Forelimb muscle (tissue), 1 donor: ENCODE measurements around the gene ZNF385B. TPM values are rescaled to one million over a fixed set of nuclear protein-coding genes. Genes with fewer than 3 reads are reported as not detected.

Source experiments
- DNase-seq: peaks from one replicate; pipeline ENCODE4 v3.0.0-alpha.2; 2013; ENCODE audit warnings: low read depth
- polyA plus RNA-seq: library from polyadenylated mRNA; unstranded; fragments of 120-200 nt; gene quantifications from one replicate; pipeline ENCODE4 v1.2.1, GENCODE V29; 2013; ENCODE audit not compliant: insufficient read length

ZNF385B gene
- polyA plus RNA-seq, 1 donor = 24.5 TPM

DNA sequence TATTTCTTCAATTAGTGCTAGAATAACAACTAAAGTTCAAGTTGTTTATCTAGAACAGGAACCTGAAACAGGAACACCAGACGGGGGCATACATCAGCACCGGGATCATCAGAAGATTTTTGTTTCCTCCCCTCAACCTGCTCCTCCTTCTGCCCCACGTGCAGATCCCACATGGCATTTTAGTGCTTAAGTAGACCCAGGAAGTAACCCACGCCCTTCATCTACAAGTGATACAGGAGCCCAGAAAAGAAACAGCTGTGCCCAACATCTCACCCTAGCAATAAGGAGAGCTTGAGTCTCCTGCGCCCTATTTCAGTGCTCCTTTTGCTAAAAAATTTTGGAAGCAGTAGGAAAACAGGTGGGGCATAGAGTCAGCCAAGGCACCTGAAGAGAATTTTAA lies 5.2 kb downstream of the ZNF385B start:
- no peak for DNase-seq

DNA sequence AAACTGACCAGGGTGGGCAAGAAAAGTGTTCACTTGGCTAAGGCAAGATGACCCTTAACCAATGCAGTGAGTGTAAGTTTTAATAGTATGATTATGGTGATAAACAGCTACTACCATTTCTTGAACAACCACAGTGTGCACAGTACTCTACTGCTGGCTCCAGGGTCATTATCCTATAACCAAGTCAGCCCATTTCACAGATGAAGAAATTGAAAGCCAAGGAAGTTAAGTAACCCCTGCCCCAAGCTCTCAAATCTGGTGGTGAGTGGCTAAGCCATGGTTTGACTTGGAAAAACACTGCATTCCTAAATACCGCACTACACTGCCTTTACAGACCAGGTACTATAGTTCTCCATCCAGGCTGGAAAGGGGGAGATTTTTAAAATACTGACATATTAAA lies 5.7 kb downstream of the ZNF385B start:
- no peak for DNase-seq

DNA sequence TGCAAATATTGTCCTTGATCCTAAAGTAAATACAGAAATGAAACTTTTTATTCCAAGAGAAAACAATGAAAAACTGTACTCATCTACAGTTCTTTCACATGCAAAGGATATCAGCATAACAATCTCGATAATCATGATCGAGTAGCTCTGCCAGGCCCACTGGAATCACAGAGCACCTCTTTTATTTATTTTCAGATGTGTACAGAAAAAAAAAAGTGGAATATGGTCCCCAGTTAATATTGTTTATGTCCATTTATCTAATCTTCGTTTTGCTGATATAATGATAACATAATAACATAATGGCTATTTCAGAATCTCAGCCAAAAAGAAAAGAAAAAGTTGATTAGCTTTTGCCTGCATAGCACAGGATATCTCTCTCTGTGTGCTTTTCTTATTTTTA lies 6.5 kb downstream of the ZNF385B start:
- no peak for DNase-seq

DNA sequence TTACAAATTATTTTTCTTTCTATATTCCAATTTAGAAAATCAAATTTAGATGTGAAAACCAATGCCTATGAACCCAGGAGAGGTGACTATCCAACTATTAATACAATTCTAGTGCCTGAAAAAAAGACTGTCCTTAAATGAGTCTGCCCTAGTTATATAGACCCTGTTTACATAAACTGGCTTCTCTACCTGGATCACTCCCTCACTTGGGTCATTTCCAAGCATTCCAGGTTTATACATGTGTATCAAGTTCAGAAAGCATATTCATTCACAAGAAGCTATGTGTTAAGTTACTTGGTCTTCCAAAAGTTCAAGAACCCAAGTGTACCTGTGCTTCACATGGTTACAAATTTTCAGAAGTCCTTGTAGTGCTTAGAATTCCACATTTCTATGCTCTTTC lies 8.3 kb downstream of the ZNF385B start:
- no peak for DNase-seq

DNA sequence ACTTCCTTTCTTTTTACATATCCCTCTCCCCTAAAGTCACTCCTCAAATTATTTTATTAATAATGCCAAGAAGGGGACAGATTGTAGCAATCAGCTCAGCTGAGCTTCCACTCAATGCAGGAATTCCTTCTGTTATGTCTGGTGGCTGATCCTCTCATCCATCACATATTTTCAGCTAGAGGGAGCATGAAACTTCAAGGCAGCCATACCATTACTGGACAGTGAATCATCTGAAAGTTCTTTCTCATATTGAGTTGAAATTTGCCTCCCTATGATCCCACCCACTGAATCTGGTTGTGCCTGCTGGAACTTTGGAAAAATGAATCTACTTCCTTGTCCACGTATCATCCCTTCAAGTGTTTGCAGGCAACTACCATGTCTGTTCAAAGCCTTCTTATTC lies 11.2 kb downstream of the ZNF385B start:
- no peak for DNase-seq

DNA sequence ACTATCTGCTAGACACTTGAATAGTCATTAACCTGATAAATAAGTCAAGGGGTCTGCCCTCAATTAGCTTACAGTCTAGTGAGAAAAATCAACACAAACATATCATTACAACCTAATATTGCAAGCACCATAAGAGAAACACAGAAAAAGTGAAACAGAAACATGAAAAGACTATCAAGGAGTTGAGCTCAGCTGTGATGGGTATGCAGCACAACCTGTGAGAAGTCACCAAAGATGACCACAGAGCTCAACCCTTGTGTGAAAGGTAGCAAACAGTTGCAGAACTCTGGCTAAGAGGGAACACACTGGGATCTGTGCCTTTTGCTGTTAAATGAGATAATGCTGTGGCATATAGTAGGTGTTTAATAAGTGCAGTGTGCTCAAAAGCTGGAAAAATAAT lies 11.7 kb downstream of the ZNF385B start:
- no peak for DNase-seq

DNA sequence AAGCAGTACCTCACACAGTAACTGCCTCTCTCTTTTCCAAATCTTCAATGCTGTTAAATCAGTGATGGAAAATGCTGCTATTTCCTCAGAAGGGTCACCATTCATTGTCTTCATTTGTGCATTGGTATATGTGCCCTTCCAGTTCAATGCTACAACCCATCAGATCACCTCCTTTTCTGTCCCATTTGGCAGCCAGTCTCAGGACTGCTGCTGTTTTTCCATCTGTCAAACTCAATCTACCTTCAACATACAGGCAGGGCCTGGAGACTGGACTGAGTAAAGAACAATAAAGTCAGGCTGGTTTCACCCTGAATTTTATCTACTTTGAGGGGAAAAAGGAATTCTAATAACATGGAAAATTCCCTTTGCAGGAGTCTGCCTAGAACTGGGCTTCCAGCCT lies 17.9 kb downstream of the ZNF385B start:
- DNase-seq = no peak

DNA sequence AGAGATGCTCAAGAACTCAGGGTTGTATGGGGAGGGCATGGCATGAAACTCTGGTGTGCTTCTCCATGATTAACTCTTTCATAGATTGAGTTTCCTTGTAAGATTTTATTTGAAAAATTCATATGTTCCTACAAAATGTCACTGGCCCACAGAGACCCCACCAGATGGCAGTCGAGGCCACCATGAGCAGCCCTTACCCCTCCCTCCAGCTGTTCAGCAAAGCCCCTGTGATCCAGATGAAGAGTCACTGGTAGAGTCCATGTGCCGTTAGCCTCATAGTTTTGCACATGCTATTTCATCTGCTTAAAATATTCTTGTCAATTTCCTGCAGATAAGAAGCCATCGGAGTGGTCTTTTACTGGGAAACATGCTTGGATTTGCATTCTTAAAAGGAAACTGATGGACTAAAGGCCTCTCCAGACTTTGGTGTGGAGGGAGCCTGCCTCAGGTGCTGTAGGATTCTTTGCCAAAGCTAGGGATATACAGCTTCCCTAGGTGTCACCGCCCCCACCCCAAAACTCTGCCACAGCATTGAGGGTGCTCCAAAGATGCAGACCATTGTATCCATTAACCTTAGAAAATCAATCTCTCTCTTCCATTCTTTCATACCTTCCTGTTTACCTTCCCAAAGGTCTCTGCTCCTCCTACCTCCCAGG lies 18.8 kb downstream of the ZNF385B start:
- no peak for DNase-seq

DNA sequence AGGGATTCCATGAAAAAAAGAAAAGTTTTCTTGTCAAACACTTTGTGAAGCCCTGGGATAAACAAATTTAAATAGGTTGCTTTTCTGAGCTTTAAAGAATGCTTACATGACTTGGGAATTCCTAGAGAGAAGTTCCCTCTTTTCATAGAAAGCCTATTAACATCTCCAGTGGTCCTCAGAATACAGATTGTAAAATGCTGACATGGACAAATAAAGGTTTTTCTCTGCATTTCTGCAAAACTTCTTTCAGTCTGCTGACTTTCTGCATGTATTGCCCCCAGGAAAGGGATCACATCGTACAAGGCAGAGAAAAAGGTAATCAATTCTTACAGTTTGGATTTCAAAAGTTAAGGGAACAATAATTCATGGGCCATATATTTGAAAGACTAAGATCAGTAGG lies 20.6 kb downstream of the ZNF385B start:
- DNase-seq = no peak

DNA sequence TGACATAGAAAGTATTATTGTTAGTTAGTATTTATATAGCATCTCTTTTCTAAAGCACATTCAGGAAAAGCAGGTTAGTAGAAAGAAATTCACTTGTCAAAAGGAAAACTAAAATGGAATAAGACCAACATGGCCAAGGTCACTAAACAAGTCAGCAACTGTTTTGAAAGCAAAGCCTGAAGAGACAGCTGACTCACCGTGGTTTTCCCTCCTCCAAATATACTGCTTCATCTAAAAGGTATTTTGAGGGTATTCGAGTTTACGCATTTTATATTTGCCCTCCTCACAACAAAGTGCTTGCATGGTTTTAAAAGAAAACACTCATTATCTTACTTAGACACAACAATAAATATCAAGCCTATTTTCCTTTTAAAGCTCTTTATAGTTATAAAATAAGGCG lies 24.0 kb downstream of the ZNF385B start:
- no peak for DNase-seq

DNA sequence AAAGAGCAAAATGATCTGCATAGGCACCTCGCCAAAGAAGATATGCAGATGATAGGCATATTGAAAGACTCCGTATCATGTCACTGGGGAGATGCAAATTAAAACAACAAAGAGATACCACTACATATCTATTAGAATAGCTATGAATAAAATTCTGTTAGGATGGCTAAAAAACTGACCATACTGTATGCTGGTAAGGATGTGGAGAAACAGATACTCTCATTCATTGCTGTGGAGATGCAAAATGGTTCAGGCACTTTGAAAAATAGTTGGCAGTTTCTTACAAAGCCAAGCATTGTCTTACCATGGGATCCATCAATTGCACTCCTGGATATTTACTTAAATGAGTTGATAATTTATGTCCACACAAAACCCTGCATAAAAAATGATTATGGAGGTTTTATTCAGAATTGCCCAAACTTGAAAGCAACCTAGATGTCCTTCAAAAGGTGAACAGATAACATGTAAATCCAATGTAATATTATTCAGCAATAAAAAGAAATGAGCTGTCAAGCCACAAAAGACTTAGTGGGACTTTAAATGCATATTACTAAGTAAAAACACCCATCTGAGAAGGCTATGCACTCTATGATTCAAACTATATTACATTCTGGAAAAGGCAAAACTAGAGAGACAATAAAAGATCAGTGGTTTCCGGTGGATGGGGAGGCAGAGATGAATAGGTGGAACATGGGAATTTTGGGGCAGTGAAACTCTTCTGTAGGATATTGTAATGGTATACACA lies 31.2 kb downstream of the ZNF385B start:
- DNase-seq = no peak

DNA sequence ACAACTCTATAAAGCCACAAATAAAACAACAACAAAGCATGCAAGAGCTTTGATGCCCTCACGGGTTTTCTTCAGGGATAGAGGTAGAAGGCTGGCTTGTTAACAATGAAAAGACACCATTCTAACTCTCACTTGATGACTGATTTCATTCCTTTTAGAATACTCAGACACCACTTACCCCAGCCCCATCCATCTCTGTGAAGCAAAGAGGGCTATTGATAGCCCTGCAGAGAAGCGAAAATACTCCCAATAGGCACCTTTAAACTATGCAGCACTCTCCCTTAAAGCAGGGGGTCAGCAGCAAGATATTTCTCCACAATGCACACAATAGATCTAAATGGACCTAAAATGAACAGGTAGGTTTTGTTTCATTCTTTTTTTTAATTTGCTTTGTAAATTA lies 35.1 kb downstream of the ZNF385B start:
- no peak for DNase-seq

DNA sequence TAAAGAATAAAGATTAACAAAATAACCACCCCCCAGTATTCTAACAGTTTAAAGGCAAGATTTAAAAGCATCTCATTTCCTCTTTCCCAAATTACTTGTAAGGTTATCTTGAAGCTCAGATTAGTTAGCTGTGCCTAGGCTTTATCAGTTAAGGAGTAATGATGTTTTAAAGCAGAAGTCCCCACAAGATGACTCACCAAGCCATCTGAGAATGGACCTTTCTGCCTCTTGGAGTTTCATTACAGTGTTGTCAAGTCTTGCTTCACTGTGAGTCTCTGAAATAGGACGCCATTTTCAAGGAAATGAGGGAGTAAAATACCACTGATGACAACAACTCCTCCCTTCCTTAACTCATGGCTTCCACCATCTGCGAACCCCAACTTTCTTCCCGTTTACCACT lies 35.9 kb downstream of the ZNF385B start:
- DNase-seq = no peak

DNA sequence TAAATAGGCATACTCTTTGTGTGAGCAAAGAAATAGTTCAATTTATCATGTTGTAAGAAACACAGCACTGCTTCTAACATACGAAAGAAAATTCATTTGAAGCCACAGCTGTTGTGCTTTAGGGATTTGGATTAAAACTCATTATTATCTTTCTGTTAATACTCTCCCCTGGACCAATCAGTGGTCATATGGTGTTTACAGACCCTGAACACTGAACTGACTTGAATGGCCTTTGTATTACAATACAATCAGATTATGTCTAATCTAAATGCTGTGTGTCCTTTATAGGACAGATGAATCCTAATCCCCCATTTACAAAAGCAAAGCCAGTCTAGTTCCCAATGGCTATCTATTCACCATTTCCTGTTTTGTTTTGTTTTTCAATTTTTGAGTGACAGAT lies 36.5 kb downstream of the ZNF385B start:
- no peak for DNase-seq

DNA sequence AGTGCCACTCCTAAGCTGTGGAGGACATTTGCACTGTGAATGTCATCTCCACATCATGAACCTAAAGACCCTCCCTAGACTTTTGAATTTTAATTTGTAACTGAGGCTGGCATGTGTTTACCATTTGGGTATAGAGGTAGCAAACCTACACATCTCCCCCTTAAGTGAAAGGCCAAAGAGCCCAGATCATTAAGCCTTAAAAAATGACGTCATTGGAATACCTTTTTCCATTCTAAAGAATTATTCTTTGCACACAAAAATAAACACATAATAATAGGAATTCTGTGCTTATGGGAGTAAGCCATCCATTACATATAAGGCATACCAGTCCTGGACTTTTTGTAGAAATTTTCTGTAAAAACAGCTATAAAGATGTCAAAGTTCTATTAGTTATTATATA lies 38.9 kb downstream of the ZNF385B start:
- DNase-seq = no peak

DNA sequence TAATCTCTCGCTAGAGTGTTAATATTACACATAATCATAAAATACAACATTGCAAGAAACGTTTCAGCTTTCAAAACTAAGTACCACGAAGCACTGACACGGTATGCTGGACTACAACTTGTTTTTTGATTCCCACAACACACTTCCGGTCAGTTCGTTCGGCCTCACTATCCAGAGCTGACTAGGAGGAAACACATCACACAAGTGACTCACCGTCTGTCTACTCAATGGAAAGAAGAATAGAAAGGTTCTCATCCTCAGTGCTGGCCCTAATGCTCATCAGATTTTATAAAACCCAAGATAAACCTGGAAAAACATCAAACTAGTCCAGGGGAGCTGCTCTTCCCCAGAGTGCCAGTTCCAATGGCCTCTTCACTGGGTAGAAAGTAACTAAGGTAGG lies 42.9 kb downstream of the ZNF385B start:
- no peak for DNase-seq

DNA sequence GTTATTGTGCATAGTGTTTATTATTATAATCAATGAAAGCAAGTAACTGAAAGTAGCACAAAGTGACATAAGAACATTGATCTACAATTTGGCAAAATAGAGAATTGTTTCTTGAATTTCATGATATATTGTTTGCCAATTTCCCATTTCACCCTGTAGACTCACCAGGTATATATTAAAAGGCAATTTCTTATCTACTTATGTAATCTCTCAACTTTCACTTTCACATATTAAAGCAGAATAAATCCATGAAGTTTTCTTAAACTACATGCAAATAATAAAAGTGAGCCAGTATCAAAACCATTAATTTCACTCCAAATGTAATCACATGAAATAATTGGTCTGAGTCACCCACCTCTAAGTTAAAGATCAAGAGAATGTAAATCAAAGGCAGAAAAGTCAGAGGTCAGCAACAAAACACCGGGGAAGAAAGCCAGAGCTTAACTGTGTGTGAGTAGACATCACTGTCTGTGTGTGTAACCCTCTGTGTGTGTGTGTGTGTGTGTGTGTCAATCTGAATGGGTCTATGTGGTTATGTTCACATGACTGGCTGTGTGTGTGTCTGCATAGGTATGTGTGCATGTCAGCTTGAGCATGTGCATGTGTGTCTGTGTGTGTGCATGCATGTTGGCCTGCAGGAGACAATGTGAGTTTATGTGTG lies 44.1 kb downstream of the ZNF385B start:
- no peak for DNase-seq

DNA sequence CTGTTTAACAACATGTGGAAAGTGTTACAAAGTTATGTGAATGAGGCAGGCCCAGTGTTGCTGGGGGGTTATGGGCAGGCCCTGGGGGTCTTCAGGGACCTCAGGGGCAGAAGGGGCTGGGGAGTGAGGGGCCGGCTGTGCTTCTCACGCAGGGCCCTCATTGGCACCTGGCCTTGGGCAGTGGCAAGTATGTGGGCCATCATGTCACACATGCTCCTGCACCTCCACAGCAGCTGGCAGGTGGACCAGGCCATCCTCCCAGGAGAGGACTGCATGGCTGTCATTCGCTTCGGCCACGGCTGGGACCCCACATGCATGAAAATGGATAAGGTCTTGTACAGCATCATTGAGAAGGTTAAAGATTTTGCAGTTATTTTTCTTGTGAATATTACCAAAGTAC lies 47.4 kb downstream of the ZNF385B start:
- no peak for DNase-seq

DNA sequence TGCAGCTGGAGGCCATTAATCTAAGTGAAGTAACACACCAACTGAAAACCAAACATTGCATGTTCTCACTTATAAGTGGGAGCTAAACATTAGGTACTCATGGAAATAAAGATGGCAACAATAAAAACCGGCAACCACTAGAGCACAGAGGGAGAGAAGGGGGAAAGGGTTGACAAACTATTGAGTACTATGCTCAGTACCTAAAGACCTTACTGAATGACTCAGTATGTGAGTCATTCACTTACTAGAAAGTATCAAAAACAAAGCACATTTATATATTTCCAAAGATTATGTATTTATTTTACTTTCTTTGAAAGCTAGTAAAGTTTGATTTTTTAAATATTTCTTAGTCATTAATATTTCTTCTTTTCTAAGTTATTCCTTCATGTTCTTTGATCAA lies 48.9 kb downstream of the ZNF385B start:
- DNase-seq = no peak

DNA sequence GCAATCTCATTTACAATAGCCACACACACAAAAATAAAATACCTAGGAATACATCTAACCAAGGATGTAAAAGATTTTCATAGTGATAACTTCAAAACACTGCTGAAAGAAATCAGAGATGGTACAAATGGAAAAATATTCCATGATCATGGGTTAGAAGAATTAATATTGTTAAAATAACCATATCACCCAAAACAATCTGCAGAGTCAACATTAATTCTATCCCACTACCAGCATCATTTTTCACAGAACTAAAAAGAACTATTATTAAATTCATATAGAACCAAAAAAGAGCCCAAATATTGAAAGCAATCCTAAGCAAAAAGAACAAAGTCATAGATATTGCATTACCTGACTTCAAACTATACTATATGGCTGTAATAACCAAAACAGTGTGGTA lies 50.4 kb downstream of the ZNF385B start:
- no peak for DNase-seq

DNA sequence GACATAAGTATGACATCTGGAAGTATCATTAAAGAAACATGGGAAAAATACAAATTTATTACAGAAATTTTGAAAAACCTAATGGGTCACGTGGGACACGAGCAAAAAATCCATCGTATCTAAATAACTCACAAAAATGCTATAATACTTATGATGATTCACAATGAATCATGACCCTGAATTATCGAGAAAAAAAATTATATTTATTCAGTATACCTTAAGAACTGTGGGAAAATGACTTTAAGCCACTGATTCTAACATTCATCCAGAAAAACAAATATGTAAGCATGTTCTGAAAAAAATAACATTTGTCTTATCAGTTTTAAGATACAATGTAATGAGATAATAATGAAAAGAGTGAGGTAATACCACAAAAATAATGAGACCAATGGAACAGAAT lies 51.8 kb downstream of the ZNF385B start:
- no peak for DNase-seq

DNA sequence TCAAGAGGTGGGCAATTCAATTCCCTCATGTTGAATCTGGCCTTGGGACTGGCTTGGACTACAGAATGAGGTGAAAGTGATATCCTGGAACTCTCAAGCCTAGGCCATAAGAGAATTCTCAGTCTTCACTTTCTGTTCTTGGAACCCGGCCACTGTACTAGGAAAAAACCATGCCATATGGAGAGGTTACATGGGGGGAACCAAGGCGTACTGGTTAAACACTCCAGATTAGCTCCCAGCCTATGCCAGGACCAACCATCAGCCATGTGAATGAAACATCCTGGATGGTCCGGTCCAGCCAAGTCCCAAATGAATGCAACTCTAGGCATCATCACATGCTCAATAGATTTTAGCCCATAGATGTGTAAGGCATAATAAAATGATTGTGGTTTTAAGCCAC lies 56.4 kb downstream of the ZNF385B start:
- DNase-seq = no peak

DNA sequence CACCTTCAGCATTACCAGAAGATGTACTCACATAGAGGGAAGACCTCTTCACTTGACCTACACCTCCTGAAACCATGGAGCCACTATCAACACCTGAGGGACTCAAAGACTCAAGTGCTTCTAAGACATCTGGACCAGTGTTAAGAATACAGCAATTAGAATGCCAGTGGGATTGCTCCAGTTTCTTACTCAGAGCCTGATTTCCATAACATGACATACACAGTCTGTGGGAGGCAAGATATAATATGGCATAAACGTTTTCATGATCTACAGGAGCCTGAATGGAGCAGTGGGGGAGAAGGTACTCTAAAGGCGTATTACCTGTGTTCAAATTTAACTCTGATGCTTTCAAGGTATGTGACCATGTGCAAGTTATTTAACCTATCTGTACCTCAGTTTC lies 57.2 kb downstream of the ZNF385B start:
- DNase-seq = no peak
